GM10248 (cell line): ENCODE results near the gene NDRG4.

Experiments used
- CTCF ChIA-PET: fragments of 300-600 bp; sonication (Branson Sonifier 250); formaldehyde crosslinking; extraction: SDS; loops from one replicate; lab custom pipeline; 2021; ENCODE audit warnings: antibody characterized with exemption; lab: Yijun Ruan, JAX
- POLR2A ChIA-PET: fragments of 350-650 bp; sonication (Branson Sonifier 250); formaldehyde crosslinking; extraction: SDS; loops from one replicate; lab custom pipeline; 2020; ENCODE audit warnings: antibody characterized with exemption; lab: Yijun Ruan, JAX
- DNase-seq: peaks from one replicate; pipeline ENCODE4 v3.0.0; 2012; ENCODE audit errors: extremely low spot score
- TF ChIP-seq, protein P1 (sequence below): IDR thresholded peaks from 2 replicates; pipeline ENCODE4 v1.5.1; 2012; ENCODE audit warnings: mild to moderate bottlenecking, low read depth; ENCODE audit errors: extremely low read depth, missing control alignments, control extremely low read depth

Gene NDRG4

DNA sequence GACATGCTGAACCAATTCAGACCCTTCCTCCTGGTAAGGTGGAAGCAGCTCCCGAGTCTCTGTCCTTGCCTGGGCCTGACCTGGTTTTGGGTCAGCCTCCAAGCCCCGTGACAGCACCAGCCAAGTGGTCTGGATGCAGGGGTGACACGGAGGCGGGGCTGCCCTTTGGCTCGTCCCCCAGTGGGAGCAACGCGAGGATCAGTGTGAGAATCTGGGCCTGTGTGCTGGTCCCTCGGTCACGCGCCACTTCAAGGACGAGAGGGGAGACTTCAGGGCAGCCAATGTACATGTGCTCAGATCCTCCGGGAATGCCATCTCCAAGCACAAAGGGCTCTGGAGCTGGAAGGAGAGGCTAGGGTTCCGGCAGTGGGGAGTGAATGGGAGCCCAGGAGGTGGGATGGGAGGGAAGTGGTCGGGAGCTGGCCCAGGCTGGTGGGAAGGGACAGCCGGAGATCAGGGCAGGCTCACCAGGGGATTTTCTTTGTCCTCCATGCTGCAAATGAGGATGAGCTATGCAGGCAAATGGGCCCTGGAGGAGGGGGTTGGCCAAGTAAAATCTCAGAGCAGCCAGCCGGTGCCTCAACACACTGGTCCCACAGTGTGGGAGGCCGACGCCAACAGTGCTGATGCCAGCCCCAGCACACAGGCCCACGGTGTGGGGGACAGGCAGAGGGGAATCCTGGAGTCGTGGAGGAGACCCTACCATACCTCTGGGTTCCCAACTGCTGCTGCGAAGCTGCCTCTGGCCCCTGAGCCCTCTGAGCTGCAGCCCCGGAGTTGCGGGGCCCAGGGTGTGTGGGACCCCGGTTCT, 4.2 kb upstream of the NDRG4 start:
- POLR2A ChIA-PET, result no interaction called here
- CTCF ChIA-PET, result interaction anchor here (0.8 to 7.4 kb wide), 10 partner anchors 9 to 166 kb away, joined by 3 to 57 read pairs (median 4); no protein-coding TSS in a partner anchor
- DNase-seq, result no peak
- TF ChIP-seq, protein P1, sequence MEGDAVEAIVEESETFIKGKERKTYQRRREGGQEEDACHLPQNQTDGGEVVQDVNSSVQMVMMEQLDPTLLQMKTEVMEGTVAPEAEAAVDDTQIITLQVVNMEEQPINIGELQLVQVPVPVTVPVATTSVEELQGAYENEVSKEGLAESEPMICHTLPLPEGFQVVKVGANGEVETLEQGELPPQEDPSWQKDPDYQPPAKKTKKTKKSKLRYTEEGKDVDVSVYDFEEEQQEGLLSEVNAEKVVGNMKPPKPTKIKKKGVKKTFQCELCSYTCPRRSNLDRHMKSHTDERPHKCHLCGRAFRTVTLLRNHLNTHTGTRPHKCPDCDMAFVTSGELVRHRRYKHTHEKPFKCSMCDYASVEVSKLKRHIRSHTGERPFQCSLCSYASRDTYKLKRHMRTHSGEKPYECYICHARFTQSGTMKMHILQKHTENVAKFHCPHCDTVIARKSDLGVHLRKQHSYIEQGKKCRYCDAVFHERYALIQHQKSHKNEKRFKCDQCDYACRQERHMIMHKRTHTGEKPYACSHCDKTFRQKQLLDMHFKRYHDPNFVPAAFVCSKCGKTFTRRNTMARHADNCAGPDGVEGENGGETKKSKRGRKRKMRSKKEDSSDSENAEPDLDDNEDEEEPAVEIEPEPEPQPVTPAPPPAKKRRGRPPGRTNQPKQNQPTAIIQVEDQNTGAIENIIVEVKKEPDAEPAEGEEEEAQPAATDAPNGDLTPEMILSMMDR, result no peak

GRCh38 chr16:58497468-58497867, 2.5 kb upstream of the NDRG4 start:
- TF ChIP-seq, protein P1, result no peak
- no peak for DNase-seq
- CTCF ChIA-PET, result interaction anchor here (1.0 to 7.4 kb wide), 3 partner anchors 11 to 161 kb away, joined by 4 to 57 read pairs (median 21); no protein-coding TSS in a partner anchor
- POLR2A ChIA-PET, result no interaction called here

DNA sequence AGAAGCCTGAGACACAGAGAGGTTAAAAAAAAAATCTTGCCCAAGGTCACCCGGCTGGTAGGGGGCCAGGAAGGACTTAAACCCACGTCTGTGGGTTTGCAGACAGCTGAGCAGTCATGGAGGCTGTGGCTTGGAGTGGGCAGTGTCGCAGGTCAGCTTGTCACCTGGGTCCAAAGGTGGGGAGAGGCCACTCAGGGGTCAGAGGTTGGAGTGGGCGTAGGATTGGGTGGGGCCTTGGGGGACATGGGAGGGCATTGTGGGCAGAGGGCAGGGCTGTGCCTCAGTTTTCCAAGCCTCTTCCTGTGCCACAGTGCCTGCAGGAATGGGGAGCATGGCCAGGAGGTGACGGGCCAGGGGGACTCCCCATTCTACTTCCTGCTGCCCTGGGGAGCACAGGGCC, 2.0 kb upstream of the NDRG4 start:
- ChIA-PET CTCF (interaction anchor here (1.0 to 3.9 kb wide), 2 partner anchors 11 to 12 kb away, joined by 4 to 21 read pairs; no protein-coding TSS in a partner anchor), POLR2A (no interaction called here)

GRCh38 chr16:58498341-58499091, 1.4 kb upstream of the NDRG4 start:
- TF ChIP-seq, protein P1, result no peak
- POLR2A ChIA-PET, result no interaction called here
- DNase-seq, result no peak
- CTCF ChIA-PET, result interaction anchor here (1.0 to 1.8 kb wide), 3 partner anchors 11 to 15 kb away, joined by 4 to 5 read pairs (median 4); no protein-coding TSS in a partner anchor

More for the DNA sequence above, 2.0 kb upstream of the NDRG4 start:
- TF ChIP-seq, protein P1, result no peak
- no peak for DNase-seq

GRCh38 chr16:58499092-58499511, 841 bp upstream of the NDRG4 start:
- CTCF ChIA-PET, result interaction anchor here (1.0 to 1.8 kb wide), 3 partner anchors 11 to 152 kb away, joined by 3 to 5 read pairs (median 4); no protein-coding TSS in a partner anchor
- TF ChIP-seq, protein P1, result no peak
- DNase-seq, result no peak
- POLR2A ChIA-PET, result no interaction called here
